Osteocyte (in vitro differentiated cells): ENCODE measurements around the gene PRR13. TPM values are rescaled to one million over a fixed set of nuclear protein-coding genes. Genes with fewer than 3 reads are reported as not detected.

ENCODE experiments used
- DNase-seq: peaks from one replicate; pipeline ENCODE4 v3.0.0; 2021; ENCODE audit warnings: mixed read lengths; ENCODE audit not compliant: unreplicated experiment; ENCODE audit errors: extremely low spot score
- H3K27ac Mint-ChIP-seq: one replicate; pipeline ENCODE4 v1.8.0; 2021; ENCODE audit warnings: mild to moderate bottlenecking, mixed read lengths; ENCODE audit not compliant: unreplicated experiment
- H3K27me3 Mint-ChIP-seq: one replicate; pipeline ENCODE4 v1.8.0; 2021; ENCODE audit warnings: mixed read lengths; ENCODE audit not compliant: unreplicated experiment
- H3K36me3 Mint-ChIP-seq: one replicate; pipeline ENCODE4 v1.8.0; 2021; ENCODE audit warnings: mixed read lengths; ENCODE audit not compliant: unreplicated experiment
- H3K4me1 Mint-ChIP-seq: one replicate; pipeline ENCODE4 v1.8.0; 2021; ENCODE audit warnings: mixed read lengths; ENCODE audit not compliant: unreplicated experiment
- H3K4me3 Mint-ChIP-seq: one replicate; pipeline ENCODE4 v1.8.0; 2021; ENCODE audit warnings: mild to moderate bottlenecking, moderate library complexity, mixed read lengths; ENCODE audit not compliant: unreplicated experiment
- H3K9me3 Mint-ChIP-seq: one replicate; pipeline ENCODE4 v1.8.0; 2021; ENCODE audit warnings: mixed read lengths; ENCODE audit not compliant: unreplicated experiment
- CTCF ChIP-seq: fragments of 200-600 bp; sonication (generic); IDR thresholded peaks from 2 replicates; pipeline ENCODE4 v1.5.0; 2021; ENCODE audit warnings: antibody characterized with exemption, mild to moderate bottlenecking, moderate library complexity
- total RNA-seq: library from RNA; stranded (reverse); gene quantifications from 2 replicates; pipeline ENCODE4 v1.2.1, GENCODE V29; 2021

The PRR13 gene
- total RNA-seq, 1 donor from 2014 or later: 102 TPM

GRCh38 chr12:53492188-53492587 lies 50.7 kb downstream of the PRR13 start:
- Mint-ChIP-seq H3K27ac (peak overlapping the region; percentile 98), H3K4me1 (peaks cover 35% of the 10 kb centered on the region), H3K4me3 (peak overlapping the region; percentile 87), H3K27me3 (no peaks in the 10 kb centered on the region), H3K9me3 (no peaks in the 10 kb centered on the region), H3K36me3 (no peaks in the 10 kb centered on the region)
- DNase-seq: no peak
- TF ChIP-seq CTCF: no peak

GRCh38 chr12:53492830-53493609 lies 51.5 kb downstream of the PRR13 start:
- DNase-seq: peak; percentile 97
- H3K4me3 Mint-ChIP-seq: peak overlapping the region; percentile 87

GRCh38 chr12:53493610-53494391 lies 52.3 kb downstream of the PRR13 start:
- no peaks in the 10 kb centered on the region for H3K9me3 Mint-ChIP-seq
- peak overlapping the region; percentile 98 for H3K27ac Mint-ChIP-seq
- H3K4me1 Mint-ChIP-seq: peaks cover 44% of the 10 kb centered on the region
- no peak for DNase-seq
- peak overlapping the region; percentile 87 for H3K4me3 Mint-ChIP-seq
- TF ChIP-seq CTCF: no peak
- H3K36me3 Mint-ChIP-seq: no peaks in the 10 kb centered on the region
- H3K27me3 Mint-ChIP-seq: no peaks in the 10 kb centered on the region

More at GRCh38 chr12:53492830-53493609, 51.5 kb downstream of the PRR13 start:
- Mint-ChIP-seq H3K36me3 (no peaks in the 10 kb centered on the region), H3K27ac (peak overlapping the region; percentile 98), H3K4me1 (peaks cover 37% of the 10 kb centered on the region), H3K27me3 (no peaks in the 10 kb centered on the region), H3K9me3 (no peaks in the 10 kb centered on the region)
- no peak for TF ChIP-seq CTCF

Other genes with a start within 250 kb of the PRR13 start
- gene ITGB7, start 234.5 kb upstream of the PRR13 start, total RNA-seq: 0.83 TPM in 1 of 2 replicates, not detected in the other
- gene RARG, start 209.5 kb upstream of the PRR13 start, total RNA-seq: 31.6 and 34.9 TPM in 2 replicates
- gene ESPL1, start 173.4 kb upstream of the PRR13 start, total RNA-seq: 7.6 and 8.6 TPM in 2 replicates
- 394 and 396 TPM in 2 replicates for gene PFDN5, start 146.2 kb upstream of the PRR13 start, total RNA-seq
- gene MYG1, start 142.0 kb upstream of the PRR13 start, total RNA-seq: 72.5 and 80.5 TPM in 2 replicates
- gene AAAS, start 120.1 kb upstream of the PRR13 start, total RNA-seq: 66.3 and 72.8 TPM in 2 replicates
- gene SP7, start 105.4 kb upstream of the PRR13 start, total RNA-seq: not detected in 2 replicates
- 77.0 and 83.3 TPM in 2 replicates for gene SP1, start 61.6 kb upstream of the PRR13 start, total RNA-seq
- not detected in 2 replicates for gene AMHR2, start 17.9 kb upstream of the PRR13 start, total RNA-seq
- 984 and 1,015 TPM in 2 replicates for gene PCBP2, start 10.4 kb downstream of the PRR13 start, total RNA-seq
- gene MAP3K12, start 57.7 kb downstream of the PRR13 start, total RNA-seq: 47.7 and 51.8 TPM in 2 replicates
- gene TARBP2, start 59.5 kb downstream of the PRR13 start, total RNA-seq: 33.9 and 38.8 TPM in 2 replicates
- gene NPFF, start 65.8 kb downstream of the PRR13 start, total RNA-seq: not detected in 2 replicates
- 46.6 and 50.0 TPM in 2 replicates for gene ATF7, start 184.6 kb downstream of the PRR13 start, total RNA-seq
- 294 TPM in 2 replicates for gene ATP5MC2, start 234.3 kb downstream of the PRR13 start, total RNA-seq